GM18858 (cell line): Measurements from ENCODE around the gene PRC1.

ENCODE experiments used
- ATAC-seq: cut with Tn5 transposase; IDR thresholded peaks from one replicate; pipeline ENCODE4 v1.9.1; 2021; ENCODE audit not compliant: unreplicated experiment

PRC1 gene

DNA sequence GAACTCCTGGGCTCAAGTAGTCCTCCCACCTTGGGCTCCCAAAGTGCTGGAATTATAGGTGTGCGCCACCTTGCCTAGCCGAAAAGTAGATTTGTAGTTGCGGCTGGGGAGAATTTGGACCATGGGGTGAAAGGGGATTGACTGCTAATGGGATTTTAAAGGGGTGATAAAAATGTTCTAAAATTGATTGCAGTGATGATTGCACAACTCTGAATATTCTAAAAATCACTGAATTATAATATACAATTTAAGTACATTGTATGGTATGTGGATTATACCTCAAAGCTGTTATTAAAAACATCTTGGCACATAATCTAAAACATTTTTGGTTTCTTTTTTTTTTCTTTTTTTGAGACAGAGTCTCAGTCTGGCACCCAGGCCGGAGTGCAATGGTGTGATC is 3.9 kb downstream of the PRC1 start:
- ATAC-seq = no peak

DNA sequence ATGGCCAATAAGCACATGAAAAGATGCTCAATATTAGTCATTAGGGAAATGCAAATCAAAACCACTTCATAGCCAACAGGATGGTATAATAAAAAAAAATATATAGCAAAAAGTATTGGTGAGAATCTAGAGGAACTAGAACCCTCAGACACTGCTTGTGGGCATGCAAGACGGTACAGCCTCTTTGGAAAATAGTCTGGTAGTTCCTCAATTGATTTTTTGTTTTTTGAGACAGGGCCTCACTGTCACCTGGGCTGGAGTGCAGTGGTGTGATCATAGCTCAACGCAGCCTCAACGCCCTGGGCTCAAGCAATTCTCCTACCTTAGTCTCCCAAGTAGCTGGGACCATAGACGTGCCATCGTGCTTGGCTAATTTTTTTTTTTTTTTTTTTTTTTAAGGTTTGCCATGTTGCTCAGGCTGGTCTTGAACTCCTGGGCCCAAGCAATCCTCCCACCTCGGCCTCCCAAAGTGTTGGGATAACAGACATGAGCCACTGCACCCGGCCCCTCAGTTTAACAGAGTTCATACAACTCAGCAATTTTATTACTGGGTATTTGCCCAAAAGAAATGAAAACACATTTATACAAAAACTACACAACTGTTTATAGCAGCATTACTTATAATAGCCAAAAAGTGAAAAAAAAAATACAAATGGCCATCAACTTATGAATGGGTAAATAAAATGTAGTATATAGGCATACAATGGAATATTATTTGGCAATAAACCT is 5.1 kb downstream of the PRC1 start:
- no peak for ATAC-seq

DNA sequence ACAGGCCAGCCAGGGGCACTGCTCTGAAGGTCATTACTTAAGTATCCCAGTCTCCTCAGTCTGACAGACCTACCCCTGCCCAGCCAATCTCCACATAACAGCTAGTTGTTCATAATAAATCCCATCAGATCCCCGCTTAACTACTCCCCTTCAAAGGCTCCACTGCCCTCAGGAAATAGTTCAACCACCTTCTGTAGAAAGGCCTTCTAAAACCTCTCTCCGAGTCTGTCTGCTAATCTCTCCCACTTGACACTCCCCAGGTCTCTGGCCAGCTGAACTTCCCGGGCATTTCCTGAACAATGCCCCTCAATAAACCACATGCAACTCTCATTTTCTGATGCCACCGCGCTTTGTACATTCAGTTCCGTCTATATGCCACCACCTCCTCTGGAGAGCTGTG is 6.0 kb downstream of the PRC1 start:
- no peak for ATAC-seq

DNA sequence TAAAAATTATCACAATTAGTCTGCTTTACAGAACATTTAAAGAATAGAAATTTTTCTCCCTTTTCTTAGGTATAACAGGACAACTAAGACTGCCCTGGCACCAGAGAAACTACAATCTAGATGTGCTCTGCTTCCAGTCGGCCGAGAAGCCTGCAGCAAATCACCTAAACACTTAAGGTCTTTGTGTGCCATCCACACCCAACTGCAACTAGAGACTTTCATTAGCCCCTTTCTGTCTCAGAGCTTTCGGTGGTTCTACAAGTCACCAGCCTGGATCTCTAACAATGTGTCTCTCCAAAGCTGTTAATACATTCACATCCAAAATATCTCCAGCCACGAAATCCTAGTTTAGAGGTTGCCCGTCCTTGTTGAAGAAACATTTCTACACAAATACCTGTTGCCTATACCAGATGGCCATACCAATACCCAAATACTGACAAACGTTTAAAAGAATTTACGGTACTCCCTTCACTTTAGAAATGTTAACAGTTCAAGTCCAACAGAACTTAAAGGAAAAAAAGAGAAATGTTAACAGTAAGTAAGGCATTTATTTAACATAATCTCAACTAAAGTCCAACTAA is 6.7 kb downstream of the PRC1 start:
- ATAC-seq = no peak

DNA sequence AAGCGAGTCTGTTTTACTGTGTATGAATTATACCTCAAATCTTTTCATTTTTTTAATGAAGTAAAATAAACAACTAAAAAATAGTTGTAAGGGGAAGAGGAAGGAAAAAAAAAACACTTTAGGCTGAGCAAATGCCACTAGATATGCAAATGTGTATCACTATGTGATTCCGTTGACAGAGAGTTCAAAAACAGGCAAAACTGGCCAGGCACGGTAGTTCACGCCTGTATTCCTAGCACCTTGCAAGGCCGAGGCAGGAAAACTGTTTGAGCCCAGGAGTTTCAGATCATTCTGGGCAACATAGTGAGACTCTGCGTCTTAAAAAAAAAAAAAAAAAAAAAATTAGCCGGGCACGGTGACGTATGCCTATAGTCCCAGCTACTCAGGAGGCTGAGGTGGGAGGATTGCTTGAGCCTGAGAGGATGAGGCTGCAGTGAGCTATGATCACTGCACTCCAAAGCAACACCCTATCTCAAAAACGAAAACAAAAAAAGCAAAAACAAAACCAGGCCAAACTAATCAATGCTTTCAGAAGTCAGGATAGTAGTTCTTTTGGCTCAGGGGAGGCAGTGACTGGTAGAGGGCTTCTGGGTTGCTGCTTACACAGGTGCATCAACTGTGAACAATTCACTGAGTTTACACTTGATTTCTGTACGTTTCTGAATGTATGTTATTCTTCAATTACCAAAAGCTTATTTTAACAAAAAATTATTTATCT is 7.4 kb downstream of the PRC1 start:
- peak; percentile 68 for ATAC-seq

DNA sequence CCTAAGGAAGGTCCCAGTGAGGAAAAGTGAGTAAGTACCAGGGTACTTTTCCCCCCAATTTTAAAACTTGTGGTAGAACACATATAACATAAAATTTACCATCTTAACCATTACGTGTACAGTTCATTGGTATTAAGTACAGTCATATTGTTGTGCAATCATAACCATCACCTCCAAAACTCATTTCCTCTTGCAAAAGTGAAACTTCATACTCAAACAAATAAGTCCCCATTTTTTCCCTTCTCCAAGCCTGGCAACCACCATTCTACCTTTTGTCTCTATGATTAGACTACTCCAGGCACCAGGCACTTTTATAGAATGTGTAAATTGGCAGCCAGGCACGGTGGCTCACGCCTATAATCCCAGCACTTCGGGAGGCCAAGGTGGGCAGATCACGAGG is 12.2 kb downstream of the PRC1 start:
- peak; percentile 31 for ATAC-seq

DNA sequence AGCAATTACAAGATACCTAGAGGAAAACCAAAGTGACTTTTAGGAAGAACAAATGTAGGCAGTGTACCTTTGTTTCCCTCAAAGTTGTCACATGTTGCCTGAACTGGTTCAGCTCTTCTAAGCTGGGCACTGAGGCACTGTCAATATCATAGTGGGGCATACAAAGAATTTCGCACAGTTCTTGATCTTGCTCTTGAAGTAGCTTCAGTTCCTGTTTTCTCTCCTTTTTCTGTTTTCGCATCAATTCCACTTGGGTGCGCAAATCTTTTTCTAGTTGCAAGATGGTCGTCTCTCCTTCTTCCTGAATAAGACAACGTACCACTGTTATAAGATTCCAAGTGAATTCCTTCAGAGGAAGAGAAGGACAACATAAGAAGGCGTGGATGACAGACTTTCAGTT is 12.7 kb downstream of the PRC1 start:
- ATAC-seq = peak; percentile 80

DNA sequence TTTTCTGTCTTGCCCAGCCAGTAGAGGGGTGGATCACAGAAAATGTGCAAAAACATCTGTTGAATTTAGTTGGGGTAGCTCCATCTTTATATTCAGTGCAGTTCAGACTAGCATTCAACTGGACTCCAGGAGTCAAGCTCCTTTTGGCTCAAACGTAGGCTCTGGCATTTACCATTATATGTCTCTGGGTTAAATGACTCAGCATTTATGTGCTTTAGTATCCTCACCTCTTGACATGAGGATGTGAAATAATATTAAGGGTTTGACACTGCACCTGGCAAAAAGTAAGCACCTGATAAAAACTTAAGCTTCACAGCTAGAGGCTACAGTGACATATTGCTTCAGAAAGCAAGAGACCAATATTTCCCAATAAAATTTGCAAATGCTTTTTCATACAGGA is 14.8 kb downstream of the PRC1 start:
- no peak for ATAC-seq

DNA sequence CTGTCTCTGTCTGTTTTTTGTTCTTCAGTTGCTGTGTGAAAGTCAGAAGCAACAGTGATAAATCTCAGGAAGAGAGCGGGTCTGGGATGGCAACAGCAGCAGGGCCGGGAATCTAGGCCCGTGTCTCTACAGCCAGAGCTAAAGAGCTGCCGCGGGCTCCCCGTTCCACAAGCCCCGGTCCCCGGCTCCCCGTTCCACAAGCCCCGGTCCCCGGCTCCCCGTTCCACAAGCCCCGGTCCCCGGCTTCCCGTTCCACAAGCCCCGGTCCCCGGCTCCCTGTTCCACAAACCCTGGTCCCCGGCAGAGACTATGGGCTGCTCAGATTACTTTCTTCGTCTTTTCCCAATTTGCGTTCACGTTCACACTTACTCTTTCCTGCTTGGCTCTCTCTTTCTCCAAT is 20.1 kb downstream of the PRC1 start:
- ATAC-seq = no peak

DNA sequence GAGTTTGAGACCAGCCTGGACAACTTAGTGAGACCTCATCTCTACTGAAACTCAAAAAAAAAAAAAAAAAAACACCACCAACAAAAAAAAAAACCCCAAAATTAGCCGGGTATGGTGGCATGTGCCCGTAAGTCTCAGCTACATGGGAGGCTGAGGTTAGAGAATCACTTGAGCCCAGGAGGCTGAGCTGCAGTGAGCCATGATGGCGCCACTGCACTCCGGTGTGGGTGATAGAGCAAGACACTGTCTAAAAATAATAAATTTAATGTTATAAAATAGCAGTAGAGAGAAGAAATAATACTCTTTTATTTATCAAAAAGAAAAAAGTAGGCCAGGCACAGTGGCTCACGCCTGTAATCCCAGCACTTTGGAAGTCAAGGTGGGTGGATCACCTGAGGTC is 22.2 kb downstream of the PRC1 start:
- no peak for ATAC-seq

DNA sequence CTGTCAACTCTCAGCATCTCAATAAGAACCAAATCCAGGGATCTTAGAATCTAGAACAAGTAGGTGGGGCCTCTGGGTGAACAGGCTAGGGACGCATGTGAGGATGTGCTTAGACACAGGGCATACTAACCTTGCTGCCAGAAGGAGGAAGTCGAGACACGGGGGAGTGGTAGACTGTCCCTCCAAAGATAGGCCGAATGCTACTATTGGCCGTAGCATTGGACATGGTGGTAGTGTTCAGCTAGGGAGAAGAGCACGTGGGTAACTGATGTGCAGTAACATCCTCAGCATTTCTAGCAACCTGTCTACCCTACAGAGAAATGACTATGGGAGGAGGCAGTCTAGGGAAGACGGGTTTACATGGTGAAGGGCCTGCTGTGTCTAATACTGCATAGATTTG is 24.1 kb downstream of the PRC1 start:
- ATAC-seq = no peak

DNA sequence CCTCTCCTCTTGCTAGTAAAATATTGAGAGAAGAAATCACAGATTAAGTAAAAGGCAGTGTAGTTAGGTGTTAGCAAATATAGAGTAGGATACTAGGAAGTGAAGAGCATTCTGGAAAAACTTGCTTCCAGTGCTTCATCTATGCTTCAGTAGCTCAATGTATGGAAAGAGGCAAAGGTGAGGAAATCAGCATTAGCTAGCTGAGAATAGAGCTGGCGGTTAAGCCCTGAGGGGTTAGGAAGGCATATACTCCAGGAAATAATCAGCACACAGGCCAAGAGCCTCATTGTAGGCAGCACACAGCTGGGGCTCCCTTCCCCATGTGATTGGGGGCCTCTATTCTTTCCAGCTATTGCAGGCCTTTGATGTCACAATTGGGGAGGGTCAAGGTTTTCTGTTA is 25.9 kb downstream of the PRC1 start:
- ATAC-seq = no peak

DNA sequence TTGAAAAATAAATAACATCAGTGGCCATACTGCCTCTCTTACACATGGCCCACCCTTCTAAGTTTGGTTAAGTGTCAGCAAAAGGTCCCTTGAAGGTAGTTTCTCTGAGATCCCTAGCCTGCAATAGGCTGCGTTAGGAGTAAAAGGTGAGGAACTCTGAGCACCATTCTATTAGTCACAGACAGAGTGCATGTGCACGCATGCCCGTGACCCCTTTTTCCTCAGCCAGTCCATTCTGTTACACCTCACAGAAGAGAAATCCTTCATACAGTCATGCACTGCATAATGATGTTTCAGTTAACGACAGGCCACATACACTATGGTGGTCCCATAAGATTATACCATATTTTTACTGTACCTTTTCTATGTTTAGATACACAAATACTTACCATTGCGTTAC is 27.1 kb downstream of the PRC1 start:
- no peak for ATAC-seq

DNA sequence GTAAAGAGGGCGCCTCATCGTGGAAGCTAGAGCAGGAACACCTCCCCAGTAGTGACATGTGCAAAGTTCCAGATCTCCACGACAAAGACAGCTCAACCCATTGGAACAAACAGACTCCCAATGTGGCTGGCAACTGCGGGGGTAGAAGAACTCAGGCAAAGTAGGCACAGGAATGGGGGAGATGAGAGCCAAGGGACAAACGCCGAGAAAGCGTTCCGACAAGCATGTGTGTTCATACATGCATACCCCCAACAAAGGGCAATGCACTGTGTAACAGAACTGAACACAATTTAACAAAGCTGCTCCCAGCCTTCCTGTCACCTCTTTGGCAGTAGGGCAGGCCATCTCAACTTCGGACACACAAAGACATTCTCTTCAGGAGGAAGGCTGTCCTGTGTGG is 28.1 kb downstream of the PRC1 start:
- ATAC-seq = no peak

DNA sequence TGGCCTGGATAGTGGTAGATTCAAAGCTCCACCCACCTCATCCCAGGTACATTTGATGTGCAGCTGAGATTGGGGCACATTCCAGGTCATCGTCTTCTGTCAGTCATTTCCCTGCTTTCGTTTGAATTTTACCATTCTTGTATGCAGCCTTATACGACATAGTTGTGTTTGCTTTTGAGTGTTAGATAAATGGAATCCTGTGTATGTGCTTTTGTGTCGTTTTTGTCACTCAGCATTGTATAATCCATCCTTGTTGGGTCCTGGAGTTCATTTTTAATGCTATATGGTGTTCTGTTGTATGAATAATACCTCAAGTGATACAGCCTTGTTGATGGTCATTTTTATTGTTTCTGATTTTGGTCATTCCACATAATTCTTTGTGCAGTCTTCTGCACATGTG is 32.3 kb downstream of the PRC1 start:
- ATAC-seq = no peak

DNA sequence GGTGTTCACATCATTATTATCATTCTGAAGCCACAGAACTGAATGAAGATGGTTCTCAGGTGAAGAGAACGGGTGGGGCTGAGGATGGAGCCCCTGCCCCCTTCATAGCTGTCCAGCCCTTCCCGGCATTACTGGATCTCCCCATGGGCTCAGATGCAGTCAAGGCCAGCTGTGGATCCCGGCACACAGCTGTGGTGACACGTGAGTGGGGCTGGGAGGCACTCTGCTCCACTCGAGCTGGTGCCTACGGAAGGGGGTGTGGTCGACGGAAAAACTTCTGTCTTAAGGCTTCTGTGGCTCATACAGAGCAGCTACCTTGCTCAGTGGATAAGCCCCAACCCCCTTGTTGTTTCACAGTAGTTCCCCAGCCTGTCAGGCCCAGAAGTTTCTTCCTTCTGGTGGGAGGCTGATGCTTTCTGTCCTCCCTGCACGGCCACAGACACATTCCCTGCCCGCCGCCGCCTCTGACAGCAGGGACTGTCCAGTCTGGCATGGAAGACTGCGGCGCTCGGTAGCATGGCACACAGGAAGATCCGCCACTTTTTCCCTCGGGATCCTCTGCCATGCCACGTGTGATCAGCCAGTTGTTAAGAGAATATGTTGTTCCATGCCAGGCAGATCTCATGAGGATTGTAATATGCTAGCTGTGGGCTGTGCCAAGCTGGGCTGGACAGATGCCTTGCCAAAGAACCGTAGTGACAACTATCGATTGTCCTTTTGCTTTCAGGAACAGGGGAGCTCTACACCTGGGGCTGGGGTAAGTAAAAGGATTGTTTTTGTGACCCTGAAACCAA is 33.8 kb downstream of the PRC1 start:
- ATAC-seq = no peak

DNA sequence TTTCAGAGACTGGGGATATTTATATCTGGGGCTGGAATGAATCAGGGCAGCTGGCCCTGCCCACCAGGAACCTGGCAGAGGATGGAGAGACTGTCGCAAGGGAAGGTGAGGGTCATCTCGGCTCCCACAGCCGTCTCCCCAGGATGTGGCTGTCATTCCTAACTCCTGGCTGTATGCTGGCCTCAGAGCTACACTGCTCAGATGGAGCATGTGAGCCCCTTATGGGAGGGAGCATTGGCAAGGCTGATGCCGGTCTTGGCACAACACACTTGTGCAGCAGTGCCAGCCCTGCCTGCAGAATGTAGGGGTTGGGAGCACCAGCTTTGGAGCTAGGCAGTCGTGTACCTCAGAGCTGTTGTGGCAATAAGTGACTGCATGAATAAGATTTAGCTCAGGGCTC is 34.4 kb downstream of the PRC1 start:
- ATAC-seq = no peak

DNA sequence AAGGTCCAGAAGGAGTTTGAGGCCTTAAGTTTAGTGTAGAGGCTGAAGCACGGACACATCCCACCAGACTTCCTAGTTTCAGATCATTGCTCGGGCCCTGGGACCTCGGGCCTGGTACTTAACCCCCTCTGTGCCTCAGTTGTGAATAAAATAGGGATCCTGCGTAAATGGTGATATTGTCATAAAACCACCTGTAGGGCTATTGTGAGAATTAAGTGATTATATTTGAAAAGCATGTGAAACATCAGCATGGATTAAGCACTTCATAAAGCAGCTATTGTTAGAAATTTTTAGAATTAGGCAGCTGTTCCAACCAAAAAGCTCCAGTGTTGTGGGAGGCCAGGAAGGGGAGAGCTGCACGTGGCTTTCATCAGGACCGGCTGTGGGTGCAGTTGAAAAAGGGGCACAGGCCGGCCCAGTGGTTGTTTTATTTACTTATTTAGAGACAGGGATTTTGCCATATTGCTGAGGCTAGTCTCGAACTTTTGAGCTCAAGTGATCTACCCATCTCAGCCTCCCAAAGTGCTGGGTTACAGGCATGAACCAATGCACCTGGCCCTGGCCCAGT is 35.2 kb downstream of the PRC1 start:
- no peak for ATAC-seq

DNA sequence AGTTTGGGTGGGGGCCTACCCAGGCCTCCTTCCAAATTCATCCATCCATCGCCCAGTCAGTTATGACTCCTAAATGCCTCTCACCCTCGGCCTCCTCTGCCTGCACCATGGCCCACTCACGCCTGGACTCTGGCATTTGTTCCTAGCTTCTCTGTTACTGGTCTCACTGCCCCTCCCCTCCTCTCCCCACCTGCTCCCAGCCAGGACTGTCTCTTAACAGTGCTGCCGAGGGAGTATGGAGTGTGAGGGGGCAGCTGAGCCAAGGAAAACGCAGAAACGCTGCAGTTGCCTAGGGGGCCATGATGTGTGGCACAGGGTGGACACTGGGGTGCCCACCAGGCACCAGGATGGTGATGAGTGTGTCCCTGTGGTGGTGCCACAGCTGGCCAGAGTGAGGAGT is 36.5 kb downstream of the PRC1 start:
- no peak for ATAC-seq

DNA sequence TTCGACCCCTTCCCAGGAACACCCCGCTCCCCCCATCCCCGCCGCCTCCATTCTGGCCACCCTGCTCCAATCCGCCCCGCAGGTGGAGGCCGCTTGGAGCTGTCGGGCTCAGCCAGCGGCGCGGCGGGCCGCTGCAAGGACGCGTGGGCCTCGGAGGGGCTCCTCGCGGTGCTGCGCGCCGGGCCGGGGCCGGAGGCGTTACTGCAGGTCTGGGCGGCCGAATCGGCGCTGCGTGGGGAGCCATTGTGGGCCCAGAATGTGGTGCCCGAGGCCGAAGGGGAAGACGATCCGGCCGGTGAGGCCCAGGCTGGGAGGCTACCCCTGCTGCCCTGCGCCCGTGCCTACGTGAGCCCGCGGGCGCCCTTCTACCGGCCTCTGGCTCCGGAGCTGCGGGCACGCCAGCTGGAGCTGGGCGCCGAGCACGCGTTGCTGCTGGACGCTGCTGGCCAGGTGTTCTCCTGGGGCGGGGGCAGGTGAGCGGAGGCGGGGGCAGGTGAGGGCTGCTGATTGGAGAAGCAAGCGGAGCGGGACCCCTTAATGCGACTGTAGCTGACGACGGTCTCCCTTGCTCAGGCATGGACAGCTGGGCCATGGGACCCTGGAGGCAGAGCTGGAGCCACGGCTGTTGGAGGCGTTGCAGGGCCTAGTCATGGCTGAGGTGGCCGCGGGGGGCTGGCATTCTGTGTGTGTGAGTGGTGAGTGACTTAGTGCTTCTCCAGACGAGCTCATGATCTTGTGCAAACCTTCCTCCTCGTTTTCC is 37.1 kb downstream of the PRC1 start:
- ATAC-seq = no peak
